ENCODE results near the gene HECW1.

GRCh38 chr7:43072530-43072929 is 39.9 kb upstream of the HECW1 start:
- TF ChIP-seq CREB1 (IDR thresholded peaks at IDR 0.05) = no peak
- TF ChIP-seq, protein P1, sequence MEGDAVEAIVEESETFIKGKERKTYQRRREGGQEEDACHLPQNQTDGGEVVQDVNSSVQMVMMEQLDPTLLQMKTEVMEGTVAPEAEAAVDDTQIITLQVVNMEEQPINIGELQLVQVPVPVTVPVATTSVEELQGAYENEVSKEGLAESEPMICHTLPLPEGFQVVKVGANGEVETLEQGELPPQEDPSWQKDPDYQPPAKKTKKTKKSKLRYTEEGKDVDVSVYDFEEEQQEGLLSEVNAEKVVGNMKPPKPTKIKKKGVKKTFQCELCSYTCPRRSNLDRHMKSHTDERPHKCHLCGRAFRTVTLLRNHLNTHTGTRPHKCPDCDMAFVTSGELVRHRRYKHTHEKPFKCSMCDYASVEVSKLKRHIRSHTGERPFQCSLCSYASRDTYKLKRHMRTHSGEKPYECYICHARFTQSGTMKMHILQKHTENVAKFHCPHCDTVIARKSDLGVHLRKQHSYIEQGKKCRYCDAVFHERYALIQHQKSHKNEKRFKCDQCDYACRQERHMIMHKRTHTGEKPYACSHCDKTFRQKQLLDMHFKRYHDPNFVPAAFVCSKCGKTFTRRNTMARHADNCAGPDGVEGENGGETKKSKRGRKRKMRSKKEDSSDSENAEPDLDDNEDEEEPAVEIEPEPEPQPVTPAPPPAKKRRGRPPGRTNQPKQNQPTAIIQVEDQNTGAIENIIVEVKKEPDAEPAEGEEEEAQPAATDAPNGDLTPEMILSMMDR (IDR thresholded peaks at IDR 0.05; ENCODE audit: control extremely low read depth in 1 of 3, insufficient read depth in 1 of 3, low read depth in 1 of 3, low read length in 3 of 3) = no peak

Measured in H1 (cell line).